Measurements from ENCODE around the gene RASGEF1C. TPM values are rescaled to one million over a fixed set of nuclear protein-coding genes. Genes with fewer than 3 reads are reported as not detected.

Gene RASGEF1C
- total and polyA plus RNA-seq, 2 experiments from 2014 or later = 0.40 to 0.42 TPM

DNA sequence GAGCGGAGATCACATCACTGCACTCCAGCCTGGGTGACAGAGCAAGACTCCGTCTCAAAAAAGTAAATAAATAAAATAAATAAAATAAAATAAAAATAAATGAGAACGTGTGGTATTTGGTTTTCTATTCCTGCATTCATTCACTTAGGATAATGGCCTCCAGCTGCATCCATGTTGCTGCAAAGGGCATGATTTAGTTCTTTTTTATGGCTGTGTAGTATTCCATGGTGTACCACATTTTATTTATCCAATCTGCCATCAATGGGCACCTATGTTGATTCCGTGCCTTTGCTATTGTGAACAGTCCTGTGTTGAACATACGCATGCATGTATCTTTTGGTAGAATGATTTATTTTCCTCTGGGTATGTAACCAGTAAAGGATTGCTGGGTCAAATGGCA, 8.8 kb upstream of the RASGEF1C start (continued):
- TF ChIP-seq, protein P1, sequence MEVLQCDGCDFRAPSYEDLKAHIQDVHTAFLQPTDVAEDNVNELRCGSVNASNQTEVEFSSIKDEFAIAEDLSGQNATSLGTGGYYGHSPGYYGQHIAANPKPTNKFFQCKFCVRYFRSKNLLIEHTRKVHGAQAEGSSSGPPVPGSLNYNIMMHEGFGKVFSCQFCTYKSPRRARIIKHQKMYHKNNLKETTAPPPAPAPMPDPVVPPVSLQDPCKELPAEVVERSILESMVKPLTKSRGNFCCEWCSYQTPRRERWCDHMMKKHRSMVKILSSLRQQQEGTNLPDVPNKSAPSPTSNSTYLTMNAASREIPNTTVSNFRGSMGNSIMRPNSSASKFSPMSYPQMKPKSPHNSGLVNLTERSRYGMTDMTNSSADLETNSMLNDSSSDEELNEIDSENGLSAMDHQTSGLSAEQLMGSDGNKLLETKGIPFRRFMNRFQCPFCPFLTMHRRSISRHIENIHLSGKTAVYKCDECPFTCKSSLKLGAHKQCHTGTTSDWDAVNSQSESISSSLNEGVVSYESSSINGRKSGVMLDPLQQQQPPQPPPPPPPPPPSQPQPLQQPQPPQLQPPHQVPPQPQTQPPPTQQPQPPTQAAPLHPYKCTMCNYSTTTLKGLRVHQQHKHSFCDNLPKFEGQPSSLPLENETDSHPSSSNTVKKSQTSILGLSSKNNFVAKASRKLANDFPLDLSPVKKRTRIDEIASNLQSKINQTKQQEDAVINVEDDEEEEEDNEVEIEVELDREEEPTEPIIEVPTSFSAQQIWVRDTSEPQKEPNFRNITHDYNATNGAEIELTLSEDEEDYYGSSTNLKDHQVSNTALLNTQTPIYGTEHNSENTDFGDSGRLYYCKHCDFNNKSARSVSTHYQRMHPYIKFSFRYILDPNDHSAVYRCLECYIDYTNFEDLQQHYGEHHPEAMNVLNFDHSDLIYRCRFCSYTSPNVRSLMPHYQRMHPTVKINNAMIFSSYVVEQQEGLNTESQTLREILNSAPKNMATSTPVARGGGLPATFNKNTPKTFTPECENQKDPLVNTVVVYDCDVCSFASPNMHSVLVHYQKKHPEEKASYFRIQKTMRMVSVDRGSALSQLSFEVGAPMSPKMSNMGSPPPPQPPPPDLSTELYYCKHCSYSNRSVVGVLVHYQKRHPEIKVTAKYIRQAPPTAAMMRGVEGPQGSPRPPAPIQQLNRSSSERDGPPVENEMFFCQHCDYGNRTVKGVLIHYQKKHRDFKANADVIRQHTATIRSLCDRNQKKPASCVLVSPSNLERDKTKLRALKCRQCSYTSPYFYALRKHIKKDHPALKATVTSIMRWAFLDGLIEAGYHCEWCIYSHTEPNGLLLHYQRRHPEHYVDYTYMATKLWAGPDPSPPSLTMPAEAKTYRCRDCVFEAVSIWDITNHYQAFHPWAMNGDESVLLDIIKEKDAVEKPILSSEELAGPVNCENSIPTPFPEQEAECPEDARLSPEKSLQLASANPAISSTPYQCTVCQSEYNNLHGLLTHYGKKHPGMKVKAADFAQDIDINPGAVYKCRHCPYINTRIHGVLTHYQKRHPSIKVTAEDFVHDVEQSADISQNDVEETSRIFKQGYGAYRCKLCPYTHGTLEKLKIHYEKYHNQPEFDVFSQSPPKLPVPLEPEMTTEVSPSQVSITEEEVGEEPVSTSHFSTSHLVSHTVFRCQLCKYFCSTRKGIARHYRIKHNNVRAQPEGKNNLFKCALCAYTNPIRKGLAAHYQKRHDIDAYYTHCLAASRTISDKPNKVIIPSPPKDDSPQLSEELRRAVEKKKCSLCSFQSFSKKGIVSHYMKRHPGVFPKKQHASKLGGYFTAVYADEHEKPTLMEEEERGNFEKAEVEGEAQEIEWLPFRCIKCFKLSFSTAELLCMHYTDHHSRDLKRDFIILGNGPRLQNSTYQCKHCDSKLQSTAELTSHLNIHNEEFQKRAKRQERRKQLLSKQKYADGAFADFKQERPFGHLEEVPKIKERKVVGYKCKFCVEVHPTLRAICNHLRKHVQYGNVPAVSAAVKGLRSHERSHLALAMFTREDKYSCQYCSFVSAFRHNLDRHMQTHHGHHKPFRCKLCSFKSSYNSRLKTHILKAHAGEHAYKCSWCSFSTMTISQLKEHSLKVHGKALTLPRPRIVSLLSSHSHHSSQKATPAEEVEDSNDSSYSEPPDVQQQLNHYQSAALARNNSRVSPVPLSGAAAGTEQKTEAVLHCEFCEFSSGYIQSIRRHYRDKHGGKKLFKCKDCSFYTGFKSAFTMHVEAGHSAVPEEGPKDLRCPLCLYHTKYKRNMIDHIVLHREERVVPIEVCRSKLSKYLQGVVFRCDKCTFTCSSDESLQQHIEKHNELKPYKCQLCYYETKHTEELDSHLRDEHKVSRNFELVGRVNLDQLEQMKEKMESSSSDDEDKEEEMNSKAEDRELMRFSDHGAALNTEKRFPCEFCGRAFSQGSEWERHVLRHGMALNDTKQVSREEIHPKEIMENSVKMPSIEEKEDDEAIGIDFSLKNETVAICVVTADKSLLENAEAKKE (CRISPR knock-in tag; IDR thresholded peaks at IDR 0.05) = no peak
- TF ChIP-seq POLR2AphosphoS5 (IDR thresholded peaks at IDR 0.05; ENCODE audit: low read depth) = no peak
- no peak for TF ChIP-seq ZNF331 (CRISPR knock-in tag; IDR thresholded peaks at IDR 0.05; ENCODE audit: low read depth)
- no peak for TF ChIP-seq JUNB (IDR thresholded peaks at IDR 0.05; ENCODE audit: unreplicated experiment)
- TF ChIP-seq, protein P2, sequence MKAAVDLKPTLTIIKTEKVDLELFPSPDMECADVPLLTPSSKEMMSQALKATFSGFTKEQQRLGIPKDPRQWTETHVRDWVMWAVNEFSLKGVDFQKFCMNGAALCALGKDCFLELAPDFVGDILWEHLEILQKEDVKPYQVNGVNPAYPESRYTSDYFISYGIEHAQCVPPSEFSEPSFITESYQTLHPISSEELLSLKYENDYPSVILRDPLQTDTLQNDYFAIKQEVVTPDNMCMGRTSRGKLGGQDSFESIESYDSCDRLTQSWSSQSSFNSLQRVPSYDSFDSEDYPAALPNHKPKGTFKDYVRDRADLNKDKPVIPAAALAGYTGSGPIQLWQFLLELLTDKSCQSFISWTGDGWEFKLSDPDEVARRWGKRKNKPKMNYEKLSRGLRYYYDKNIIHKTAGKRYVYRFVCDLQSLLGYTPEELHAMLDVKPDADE (IDR thresholded peaks at IDR 0.05) = no peak

DNA sequence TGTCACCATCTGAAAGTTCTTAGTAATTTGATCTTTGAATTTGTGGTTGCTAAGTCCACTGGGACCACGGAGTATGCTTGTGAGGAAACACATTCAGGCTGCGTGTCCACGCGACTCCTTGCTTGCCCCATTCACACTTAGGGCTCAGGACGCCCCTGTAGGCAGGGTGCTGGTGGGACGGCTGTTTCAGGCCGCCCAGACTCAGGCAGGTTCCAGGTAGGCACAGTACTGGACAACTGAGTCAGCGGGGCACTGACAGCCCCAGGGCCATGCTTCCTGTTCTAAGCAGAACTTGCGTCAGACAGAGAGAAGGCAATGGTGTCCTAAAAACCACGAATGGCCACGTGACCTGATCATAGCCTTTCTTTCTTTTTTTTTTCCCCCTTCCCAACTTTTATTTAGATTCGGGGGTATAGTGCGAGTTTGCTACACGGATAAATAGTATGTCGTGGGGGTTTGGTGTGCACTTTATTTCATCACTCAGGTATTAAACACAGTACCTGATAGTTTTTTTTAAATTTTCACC, 7.7 kb upstream of the RASGEF1C start:
- no peak overlapping the region for H3K27ac Mint-ChIP-seq
- H3K4me2 ChIP-seq = no peak overlapping the region
- no peak for ATAC-seq
- no peak for TF ChIP-seq ZNF331 (CRISPR knock-in tag; IDR thresholded peaks at IDR 0.05; ENCODE audit: low read depth)
- no peak for TF ChIP-seq EZH2 (IDR thresholded peaks at IDR 0.05; ENCODE audit: low read depth, unreplicated experiment)
- TF ChIP-seq, protein P3, sequence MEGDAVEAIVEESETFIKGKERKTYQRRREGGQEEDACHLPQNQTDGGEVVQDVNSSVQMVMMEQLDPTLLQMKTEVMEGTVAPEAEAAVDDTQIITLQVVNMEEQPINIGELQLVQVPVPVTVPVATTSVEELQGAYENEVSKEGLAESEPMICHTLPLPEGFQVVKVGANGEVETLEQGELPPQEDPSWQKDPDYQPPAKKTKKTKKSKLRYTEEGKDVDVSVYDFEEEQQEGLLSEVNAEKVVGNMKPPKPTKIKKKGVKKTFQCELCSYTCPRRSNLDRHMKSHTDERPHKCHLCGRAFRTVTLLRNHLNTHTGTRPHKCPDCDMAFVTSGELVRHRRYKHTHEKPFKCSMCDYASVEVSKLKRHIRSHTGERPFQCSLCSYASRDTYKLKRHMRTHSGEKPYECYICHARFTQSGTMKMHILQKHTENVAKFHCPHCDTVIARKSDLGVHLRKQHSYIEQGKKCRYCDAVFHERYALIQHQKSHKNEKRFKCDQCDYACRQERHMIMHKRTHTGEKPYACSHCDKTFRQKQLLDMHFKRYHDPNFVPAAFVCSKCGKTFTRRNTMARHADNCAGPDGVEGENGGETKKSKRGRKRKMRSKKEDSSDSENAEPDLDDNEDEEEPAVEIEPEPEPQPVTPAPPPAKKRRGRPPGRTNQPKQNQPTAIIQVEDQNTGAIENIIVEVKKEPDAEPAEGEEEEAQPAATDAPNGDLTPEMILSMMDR (conservative IDR thresholded peaks at IDR 0.05; ENCODE audit: low read depth in 2 of 2) = no peak
- TF ChIP-seq, protein P4, sequence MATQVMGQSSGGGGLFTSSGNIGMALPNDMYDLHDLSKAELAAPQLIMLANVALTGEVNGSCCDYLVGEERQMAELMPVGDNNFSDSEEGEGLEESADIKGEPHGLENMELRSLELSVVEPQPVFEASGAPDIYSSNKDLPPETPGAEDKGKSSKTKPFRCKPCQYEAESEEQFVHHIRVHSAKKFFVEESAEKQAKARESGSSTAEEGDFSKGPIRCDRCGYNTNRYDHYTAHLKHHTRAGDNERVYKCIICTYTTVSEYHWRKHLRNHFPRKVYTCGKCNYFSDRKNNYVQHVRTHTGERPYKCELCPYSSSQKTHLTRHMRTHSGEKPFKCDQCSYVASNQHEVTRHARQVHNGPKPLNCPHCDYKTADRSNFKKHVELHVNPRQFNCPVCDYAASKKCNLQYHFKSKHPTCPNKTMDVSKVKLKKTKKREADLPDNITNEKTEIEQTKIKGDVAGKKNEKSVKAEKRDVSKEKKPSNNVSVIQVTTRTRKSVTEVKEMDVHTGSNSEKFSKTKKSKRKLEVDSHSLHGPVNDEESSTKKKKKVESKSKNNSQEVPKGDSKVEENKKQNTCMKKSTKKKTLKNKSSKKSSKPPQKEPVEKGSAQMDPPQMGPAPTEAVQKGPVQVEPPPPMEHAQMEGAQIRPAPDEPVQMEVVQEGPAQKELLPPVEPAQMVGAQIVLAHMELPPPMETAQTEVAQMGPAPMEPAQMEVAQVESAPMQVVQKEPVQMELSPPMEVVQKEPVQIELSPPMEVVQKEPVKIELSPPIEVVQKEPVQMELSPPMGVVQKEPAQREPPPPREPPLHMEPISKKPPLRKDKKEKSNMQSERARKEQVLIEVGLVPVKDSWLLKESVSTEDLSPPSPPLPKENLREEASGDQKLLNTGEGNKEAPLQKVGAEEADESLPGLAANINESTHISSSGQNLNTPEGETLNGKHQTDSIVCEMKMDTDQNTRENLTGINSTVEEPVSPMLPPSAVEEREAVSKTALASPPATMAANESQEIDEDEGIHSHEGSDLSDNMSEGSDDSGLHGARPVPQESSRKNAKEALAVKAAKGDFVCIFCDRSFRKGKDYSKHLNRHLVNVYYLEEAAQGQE (IDR thresholded peaks at IDR 0.05; ENCODE audit: unreplicated experiment) = no peak

More for the DNA sequence above, 7.7 kb upstream of the RASGEF1C start:
- no peaks in the 10 kb centered on the region for H3F3A ChIP-seq (replicated peaks; ENCODE audit: low read depth)
- H3K4me3 ChIP-seq = no peak overlapping the region
- H3K9me2 ChIP-seq (ENCODE audit: insufficient read depth) = no peaks in the 10 kb centered on the region
- H3K27me3 ChIP-seq (ENCODE audit: insufficient read depth) = no peaks in the 10 kb centered on the region
- H3K36me3 ChIP-seq (ENCODE audit: insufficient read depth) = no peaks in the 10 kb centered on the region
- no peaks in the 10 kb centered on the region for H3K79me2 ChIP-seq (replicated peaks; ENCODE audit: insufficient read depth)
- no peaks in the 10 kb centered on the region for H3K4me1 ChIP-seq (ENCODE audit: insufficient read depth)
- H2AFZ ChIP-seq = no peak overlapping the region
- Mint-ChIP-seq H3K9me3 (peaks cover 33% of the 10 kb centered on the region), H3K36me3 (ENCODE audit: low read depth) (peaks cover 11% of the 10 kb centered on the region; the same call in 2 of the 3 replicates), H3K4me3 (no peak overlapping the region), H3K27me3 (ENCODE audit: insufficient read depth, low read depth, poor library complexity) (peaks cover 9% of the 10 kb centered on the region), H3K4me1 (no peaks in the 10 kb centered on the region)
- no peak overlapping the region for H3K27ac ChIP-seq (ENCODE audit: low read depth)
- DNase-seq (ENCODE audit: low spot score) = no peak
- no peaks in the 10 kb centered on the region for H4K20me1 ChIP-seq (replicated peaks; ENCODE audit: insufficient read depth)

All from GM23338 (cell line).